Measurements from ENCODE around the gene VARS2.

The VARS2 gene

DNA sequence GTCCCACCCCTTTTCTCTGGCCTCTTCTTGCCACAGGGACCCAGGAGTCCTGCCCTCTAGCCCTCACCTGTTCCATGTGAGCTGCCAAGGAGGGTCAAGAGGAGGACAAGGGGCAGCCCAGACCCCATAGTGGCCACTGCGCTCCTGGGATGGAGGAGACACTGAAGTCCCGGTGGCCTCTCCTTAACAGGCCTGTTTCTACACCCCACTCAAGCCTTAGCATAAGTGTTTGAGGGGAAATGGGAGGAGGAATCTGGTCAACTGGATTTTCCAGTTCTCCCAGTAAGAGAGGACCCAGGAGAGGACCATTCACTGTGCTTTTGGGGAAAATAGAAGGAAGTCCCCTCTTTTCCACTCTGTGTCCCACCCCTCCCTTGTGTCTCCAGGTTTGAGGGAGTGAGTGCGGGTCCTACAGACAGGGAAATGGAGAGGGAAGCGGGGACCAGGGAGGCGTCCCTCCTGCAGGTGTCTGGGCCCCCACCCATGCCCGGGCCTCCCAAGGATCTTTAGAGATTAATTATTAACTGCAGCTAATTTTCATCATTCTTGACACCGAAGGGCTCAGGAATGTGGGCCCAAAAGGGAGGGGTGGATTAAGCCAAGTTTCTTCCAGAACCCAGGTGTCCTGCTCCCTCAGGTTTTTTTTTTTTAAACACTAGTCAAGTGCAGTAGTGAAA lies 18.1 kb downstream of the VARS2 start, which contains the start of gene SFTA2:
SFTA2 (minus strand) TSS at position 202 of the 677 bp plus-strand sequence; CDS start at position 128, 74 bp downstream.
- no peak within 1 kb of the TSS for H3K4me3 ChIP-seq (ENCODE audit: low read depth in 1 of 2, low read length in 1 of 2)
- TF ChIP-seq, protein P1, sequence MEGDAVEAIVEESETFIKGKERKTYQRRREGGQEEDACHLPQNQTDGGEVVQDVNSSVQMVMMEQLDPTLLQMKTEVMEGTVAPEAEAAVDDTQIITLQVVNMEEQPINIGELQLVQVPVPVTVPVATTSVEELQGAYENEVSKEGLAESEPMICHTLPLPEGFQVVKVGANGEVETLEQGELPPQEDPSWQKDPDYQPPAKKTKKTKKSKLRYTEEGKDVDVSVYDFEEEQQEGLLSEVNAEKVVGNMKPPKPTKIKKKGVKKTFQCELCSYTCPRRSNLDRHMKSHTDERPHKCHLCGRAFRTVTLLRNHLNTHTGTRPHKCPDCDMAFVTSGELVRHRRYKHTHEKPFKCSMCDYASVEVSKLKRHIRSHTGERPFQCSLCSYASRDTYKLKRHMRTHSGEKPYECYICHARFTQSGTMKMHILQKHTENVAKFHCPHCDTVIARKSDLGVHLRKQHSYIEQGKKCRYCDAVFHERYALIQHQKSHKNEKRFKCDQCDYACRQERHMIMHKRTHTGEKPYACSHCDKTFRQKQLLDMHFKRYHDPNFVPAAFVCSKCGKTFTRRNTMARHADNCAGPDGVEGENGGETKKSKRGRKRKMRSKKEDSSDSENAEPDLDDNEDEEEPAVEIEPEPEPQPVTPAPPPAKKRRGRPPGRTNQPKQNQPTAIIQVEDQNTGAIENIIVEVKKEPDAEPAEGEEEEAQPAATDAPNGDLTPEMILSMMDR (IDR thresholded peaks at IDR 0.05) = no peak
- no peaks in the 10 kb centered on the region for H3K4me1 ChIP-seq (ENCODE audit: control insufficient read depth in 1 of 2, insufficient read depth in 1 of 2, low read depth in 1 of 2, low read length in 1 of 2)
- H3K27ac ChIP-seq = no peak within 1 kb of the TSS
- H3K9me3 ChIP-seq = no peaks in the 10 kb centered on the region
- H3K27me3 ChIP-seq = peaks cover 21% of the 10 kb centered on the region
- no peaks in the 10 kb centered on the region for H3K36me3 ChIP-seq

DNA sequence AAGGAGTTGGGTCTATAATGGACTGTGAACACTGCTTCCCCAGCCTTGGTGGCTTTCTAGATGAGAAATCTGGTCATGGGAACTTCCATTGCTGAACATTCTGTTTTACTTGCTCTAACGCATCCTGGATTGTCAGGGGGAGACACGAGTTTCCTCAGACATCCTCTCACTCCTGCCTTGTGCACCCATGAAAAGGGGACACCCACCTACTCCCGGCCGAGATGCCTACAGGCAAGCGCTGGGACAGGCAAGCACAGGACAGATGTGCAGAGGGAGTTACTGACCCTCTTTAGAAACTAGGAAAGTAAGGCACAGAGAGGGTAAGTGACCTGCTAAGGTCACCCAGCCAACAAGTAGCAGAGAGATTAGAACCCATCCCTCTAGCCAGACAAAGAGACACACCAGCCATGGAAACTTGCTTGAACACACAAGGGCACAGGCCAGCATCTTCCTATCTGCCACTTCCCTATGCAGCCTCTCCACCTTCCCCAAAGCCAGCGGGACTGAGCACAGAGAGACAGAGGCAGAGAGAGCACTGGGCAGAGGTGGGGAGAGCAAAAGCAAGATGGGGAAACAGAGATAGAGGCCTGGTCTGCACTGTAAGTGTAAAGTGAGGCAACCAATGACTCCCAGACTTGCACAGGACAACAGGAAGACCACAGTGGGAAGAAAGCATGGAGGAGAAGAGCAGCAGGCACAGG lies 18.8 kb downstream of the VARS2 start:
- no peaks in the 10 kb centered on the region for H3K9me3 ChIP-seq
- TF ChIP-seq, protein P1 (IDR thresholded peaks at IDR 0.05) = no peak
- no peak overlapping the region for H3K4me3 ChIP-seq (ENCODE audit: low read depth in 1 of 2, low read length in 1 of 2)
- no peak overlapping the region for H3K27ac ChIP-seq
- peaks cover 29% of the 10 kb centered on the region for H3K27me3 ChIP-seq
- H3K4me1 ChIP-seq (ENCODE audit: control insufficient read depth in 1 of 2, insufficient read depth in 1 of 2, low read depth in 1 of 2, low read length in 1 of 2) = no peaks in the 10 kb centered on the region
- H3K36me3 ChIP-seq = no peaks in the 10 kb centered on the region

DNA sequence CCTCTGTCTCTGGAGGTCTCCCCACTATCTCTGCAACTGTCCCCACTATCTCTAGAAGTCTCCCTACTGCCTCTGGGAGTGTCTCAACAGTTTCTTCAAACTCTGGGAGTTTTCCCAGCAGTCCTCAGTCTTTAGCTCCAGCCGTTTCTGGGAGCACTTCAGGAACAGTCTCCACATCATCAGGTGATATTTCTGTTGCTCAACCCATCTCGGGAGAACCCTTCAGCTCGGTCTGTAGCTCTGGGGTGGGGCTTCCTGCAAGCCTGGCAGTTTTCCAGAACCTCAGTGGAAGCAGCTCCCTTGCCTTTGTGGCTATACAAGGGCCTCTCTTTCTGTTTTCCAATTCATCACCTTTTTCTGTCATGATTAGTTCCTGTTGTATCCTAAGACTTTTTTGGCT lies 21.0 kb downstream of the VARS2 start:
- Histone ChIP-seq H3K36me3 (no peaks in the 10 kb centered on the region), H3K4me1 (ENCODE audit: control insufficient read depth in 1 of 2, insufficient read depth in 1 of 2, low read depth in 1 of 2, low read length in 1 of 2) (no peaks in the 10 kb centered on the region), H3K27ac (no peak overlapping the region), H3K9me3 (no peaks in the 10 kb centered on the region), H3K27me3 (peaks cover 37% of the 10 kb centered on the region), H3K4me3 (ENCODE audit: low read depth in 1 of 2, low read length in 1 of 2) (no peak overlapping the region)
- TF ChIP-seq, protein P1 (IDR thresholded peaks at IDR 0.05) = no peak

DNA sequence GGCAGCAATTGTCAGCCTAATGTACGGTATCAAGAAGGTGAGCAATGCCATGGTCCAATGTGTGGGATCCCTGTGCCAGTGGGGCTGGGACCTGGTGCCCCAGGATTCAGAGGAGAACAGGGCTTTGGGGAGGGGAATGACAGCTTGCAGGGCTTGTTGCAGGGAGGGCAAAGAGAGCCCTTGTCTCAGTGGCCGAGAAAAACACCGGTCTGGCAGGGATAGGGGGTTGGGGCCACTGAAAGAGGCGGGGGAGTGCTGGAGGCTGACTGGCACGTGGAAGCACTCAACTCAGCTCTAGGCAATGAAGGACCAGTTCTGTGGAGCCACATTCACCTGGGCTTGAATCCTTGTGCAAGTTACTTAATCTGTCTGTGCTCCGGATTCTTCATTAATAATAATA lies 23.2 kb downstream of the VARS2 start:
- Histone ChIP-seq H3K27me3 (peaks cover 42% of the 10 kb centered on the region), H3K4me3 (ENCODE audit: low read depth in 1 of 2, low read length in 1 of 2) (no peak overlapping the region), H3K27ac (no peak overlapping the region), H3K4me1 (ENCODE audit: control insufficient read depth in 1 of 2, insufficient read depth in 1 of 2, low read depth in 1 of 2, low read length in 1 of 2) (no peaks in the 10 kb centered on the region), H3K36me3 (no peaks in the 10 kb centered on the region), H3K9me3 (no peaks in the 10 kb centered on the region)
- TF ChIP-seq, protein P1 (IDR thresholded peaks at IDR 0.05) = no peak

DNA sequence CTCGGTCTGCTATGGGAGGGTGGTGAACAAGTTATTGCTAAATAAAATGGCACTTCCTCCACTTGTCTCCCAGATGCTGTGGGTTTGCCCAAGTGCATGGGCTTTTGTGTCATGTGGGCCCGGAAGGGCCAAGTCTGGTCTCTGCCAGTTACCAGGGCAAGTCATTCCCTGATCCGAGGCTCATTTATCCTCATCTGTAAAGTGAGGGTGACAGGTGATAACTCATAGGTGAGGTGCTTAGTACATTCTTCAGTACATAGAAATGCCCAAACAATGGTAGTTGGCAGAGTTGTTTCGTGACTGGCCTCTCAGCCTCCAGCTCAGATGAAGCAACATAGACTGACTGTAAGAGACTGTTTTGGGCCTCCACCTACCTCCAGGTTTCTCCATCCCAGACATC lies 24.7 kb downstream of the VARS2 start:
- no peaks in the 10 kb centered on the region for H3K4me1 ChIP-seq (ENCODE audit: control insufficient read depth in 1 of 2, insufficient read depth in 1 of 2, low read depth in 1 of 2, low read length in 1 of 2)
- H3K27me3 ChIP-seq = peaks cover 57% of the 10 kb centered on the region
- H3K4me3 ChIP-seq (ENCODE audit: low read depth in 1 of 2, low read length in 1 of 2) = no peak overlapping the region
- TF ChIP-seq, protein P1 (IDR thresholded peaks at IDR 0.05) = no peak
- no peaks in the 10 kb centered on the region for H3K9me3 ChIP-seq
- no peak overlapping the region for H3K27ac ChIP-seq
- no peaks in the 10 kb centered on the region for H3K36me3 ChIP-seq

All from neutrophil (primary cell).